ENCODE data around the gene TPP2.

The TPP2 gene

DNA sequence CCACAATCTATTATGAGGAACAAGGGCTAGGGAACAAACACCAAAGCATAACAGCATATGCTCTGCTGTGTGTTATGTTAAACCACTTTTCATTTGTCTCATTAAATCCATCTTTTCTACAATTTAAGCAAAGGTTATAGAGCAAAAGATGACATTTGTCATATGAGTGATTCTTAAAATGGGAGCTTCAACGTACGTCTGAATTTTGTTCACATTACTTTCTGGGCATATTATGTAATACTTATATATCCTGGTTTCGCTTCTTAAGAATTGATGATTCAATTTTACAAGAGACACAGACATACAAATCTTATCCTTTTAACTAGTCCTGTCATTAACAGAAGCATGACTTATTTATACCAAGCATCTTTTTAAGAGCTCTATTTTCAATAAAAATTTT, 3.3 kb upstream of the TPP2 start:
- no peak for DNase-seq (ENCODE audit: low read depth in 2 of 2, low spot score in 1 of 2)

DNA sequence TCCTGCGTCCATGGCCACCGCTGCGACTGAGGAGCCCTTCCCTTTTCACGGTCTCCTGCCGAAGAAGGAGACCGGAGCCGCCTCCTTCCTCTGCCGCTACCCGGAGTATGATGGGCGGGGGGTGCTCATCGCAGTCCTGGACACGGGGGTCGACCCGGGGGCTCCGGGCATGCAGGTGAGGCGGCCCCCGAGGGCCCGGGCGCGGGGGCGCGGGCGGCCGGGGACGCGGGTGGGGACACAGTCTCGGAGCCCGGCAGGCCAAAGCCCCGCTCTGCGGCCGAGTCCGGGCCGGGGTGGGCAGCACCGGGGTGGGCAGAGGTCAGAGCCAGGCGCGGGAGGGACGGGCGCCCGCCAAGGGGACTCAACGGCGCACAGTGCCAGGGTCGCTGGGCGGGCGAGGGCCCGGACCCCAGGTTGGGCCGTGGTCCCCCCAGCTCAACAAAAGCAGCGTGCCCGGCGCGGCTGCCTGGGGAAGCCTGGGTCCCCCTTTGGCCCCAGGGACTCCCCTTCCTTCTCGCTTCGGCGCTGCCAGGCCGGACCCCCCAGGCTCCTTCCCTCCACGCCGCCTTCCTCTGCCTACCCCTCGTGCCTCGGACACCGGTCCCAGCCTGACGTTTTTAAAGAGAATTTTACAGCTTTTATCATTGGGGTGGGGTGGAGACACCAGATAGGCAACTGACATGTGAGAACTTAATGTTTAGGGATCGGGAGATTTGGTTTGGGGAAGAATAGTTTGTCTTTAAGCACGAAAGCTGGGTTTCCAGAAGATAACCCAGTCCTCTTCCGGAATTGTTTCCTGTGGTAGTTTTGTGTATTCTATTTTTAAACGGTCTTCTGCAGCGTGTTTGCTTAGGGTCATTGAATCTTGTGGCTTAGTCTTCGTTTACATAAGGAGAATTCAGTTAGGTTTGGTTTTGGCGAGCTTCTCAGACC, 509 bp downstream of the TPP2 start:
- no peak for DNase-seq (ENCODE audit: low read depth in 2 of 2, low spot score in 1 of 2)

DNA sequence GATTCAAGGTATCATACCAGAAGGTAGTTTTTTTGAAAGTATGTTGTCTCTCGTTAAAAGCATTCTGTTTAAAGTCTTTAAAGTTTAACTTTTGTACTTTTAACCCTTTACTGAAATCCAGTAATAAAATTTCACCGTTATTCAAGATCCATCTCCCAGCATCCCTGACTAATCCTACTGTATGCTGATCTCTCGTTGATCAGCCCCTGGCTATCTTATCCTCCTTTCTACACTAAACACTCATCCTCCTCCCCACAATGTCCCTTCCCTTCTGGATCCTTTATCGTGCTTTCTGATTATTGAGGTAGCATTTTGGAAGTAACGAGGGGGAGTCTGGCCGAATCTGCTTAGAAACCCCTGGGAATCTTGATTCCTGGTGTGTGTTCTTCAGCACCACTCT, 1.3 kb downstream of the TPP2 start:
- DNase-seq (ENCODE audit: low read depth in 2 of 2, low spot score in 1 of 2): no peak

DNA sequence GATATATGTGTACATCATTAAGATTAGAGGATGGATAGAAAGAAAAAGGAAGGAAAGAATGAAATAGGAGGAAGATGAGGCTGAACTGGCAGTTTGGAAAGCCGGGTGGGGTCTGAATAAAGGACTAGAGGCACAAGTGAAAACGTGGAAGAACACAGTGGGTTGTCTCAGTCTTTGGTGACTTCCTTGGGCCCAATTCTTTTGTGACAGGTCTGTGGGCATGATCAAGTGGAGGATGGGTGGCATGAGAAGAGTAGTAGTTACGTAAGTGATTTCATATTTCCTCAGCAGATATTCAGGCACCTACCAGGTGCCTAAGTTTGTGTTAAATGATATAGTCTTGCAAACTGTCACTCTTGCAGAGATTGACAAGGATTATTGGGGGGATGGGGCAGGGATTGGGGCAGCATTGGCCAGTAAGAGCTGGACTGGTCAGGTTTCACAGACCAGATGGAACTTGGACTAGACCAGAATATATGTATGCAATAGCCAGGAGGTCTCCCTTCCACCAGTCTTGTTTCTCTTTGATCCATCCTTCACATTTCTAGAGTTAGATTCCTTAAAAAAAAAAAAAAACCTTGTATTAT, 2.7 kb downstream of the TPP2 start:
- DNase-seq (ENCODE audit: low read depth in 2 of 2, low spot score in 1 of 2): no peak

DNA sequence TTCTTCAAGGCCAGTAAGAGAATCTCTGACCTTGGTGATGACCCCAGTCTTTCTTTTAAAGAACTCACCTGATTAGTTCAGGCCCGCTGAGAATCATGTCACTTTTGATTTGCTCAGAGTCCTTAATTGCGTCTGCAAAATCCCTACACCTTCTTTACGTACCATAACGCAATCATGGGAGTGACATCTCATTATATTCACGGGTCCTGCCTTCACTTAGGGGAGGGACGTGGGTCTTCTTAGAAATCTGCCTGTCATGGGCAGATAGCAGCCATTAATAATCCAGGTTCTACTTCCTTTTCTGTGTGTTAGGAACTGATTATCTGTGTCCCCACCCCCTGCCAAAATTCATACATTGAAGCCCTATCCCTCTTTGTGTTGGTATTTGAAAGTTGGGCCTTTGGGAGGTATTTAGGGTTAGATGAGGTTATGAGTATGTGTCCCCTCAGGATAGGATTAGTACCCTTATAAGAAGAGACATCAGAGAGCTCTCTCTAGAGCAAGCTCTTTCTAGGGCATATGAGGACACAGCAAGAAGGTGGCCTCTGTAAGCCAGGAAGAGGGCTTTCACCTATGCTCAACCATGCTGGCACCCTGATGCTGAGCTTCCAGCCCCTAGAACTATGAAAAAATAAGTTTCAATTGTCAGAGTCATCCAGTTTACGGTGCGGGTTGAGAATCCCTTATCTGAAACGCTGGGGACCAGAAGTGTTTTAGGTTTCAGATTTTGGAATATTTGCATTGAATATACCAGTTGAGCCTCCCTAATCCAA, 9.9 kb downstream of the TPP2 start:
- no peak for DNase-seq (ENCODE audit: low read depth in 2 of 2, low spot score in 1 of 2)

DNA sequence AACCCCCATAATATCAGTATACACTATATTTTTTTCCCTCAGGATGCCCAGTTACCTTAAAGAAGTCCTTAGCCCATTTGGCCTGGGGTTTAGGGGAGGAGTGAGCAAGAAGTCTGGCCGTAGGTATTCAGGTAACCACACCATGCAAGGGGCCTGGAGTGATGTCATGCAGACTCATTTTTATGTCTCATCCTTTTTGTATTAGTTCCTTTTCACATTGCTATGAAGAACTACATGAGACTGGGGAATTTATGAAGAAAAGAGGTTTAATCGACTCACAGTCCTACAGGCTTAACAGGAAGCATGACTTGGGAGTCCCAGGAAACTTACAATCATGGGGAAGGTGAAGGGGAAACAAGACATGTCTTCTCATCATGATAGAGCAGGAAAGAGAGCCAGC, 12.2 kb downstream of the TPP2 start:
- DNase-seq (ENCODE audit: low read depth in 2 of 2, low spot score in 1 of 2): no peak

DNA sequence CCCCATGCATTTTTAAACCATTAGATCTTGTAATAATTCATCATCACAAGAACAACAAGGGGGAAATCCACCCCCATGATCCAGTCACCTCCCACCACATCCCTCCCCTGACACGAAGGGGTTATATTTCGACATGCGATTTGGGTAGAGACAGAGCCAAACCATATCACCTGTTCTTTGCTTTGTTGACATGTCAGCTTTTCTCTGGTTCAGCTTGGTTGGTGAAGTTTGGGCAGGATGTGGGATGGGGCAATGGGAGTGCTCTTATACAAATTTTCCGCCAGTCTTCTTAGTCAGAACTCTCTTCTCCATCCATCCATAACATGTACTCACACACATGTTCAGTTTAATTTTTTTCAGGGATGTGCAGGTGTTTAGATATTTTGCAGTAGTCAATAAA, 12.9 kb downstream of the TPP2 start:
- no peak for DNase-seq (ENCODE audit: low read depth in 2 of 2, low spot score in 1 of 2)

DNA sequence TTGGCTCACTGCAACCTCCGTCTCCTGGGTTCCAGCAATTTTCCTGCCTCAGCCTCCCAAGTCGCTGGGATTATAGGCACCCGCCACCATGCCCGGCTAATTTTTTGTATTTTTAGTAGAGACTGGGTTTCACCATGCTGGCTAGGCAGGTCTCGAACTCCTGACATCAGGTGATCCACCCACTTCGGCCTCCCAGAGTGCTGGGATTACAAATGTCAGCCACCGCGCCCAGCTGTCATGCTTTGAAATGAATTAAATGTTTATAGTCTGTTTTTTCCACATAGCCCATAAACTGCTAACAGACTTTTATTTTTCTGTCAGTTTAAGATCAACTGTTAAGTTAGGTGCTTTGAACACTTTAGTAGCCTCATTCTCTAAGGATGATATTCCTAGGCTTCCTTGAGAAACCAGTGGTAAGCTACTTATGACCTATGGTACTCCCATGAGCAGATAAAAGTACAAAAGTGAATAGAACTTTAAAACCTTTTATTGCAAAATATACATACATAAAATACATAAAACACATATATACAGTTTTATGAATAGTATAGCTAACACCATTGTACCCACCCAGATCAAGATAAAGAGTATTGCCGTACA, 13.6 kb downstream of the TPP2 start:
- no peak for DNase-seq (ENCODE audit: low read depth in 2 of 2, low spot score in 1 of 2)

DNA sequence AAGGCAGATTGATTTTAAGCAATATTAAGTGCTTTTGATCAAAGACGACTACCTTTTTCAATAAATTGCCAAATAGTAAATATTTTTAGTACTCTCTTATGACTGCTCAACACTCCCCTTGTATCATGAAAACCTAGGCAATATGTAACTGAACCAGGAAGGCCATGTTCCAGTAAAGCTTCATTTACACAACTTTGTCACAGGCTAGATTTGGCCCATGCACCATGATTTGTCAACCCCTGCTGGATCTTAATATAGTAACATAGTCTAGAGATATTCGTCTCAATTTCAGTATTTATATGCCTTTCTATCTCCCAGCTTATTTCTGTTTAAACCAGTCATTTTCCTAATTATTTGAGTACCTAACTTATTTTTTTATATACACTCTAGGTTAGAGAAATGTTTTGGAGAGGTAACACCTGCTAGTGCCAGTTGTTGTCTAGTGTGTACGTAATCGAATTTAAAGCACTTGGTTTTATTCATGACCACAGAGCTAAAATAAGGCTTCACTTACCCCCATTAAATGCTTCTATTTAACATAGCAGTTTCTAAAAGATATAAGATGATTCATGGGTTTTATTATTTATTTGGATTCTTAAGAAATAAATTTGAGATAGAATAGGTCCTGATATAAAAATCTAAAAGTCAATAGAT, 21.0 kb downstream of the TPP2 start:
- no peak for DNase-seq (ENCODE audit: low read depth in 2 of 2, low spot score in 1 of 2)

DNA sequence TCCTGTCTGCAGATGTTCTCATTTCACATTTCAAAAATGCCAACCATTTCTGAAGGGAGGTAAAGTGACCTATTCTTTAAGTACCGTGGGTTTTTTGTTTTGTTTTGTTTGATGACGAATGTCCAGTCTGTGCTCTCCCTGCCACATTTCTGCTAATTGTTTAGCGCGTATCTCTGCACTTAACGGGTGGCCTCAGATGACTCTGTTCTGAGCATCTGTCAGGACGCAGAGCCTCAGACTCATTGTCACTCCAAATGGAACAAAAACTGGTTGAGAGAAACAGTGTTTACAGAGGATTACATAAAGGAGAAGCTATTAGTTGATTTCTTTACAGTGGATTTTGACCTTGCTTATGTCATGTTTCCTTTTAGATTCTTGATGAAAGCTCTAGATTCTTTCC, 23.7 kb downstream of the TPP2 start:
- no peak for DNase-seq (ENCODE audit: low read depth in 2 of 2, low spot score in 1 of 2)

DNA sequence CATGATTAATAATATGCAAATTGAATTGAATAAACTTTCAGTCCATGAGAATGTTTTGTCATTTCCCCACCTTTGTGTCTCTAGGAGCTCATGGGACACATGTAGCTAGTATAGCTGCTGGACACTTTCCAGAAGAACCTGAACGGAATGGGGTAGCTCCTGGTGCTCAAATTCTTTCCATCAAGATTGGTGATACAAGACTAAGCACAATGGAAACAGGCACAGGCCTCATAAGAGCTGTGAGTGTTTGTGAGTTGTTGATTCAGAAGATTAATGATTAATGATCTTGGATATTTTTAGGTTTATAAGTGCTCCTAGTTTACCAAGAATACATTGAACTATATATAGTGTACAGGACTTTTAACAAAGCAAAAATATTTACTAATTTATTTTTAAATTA, 30.1 kb downstream of the TPP2 start:
- no peak for DNase-seq (ENCODE audit: low read depth in 2 of 2, low spot score in 1 of 2)

DNA sequence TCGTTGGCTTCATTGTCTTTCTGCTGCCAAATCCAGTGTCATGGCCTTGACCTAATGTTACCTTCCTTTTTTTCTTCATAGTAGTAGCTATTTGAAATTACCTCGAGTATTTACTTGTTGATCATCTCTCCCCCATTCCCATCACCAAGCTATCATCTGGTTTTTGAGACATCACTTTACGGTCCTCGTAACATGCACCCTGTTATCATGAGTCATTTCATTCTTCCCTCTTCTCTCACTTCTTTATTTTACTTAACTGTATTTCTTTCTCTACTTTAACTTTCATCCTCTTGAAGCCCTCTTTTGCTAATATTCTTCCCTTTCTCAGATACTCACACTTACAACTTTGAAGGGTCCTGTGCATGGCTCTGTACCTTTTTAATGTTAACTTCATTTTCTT, 31.8 kb downstream of the TPP2 start:
- no peak for DNase-seq (ENCODE audit: low read depth in 2 of 2, low spot score in 1 of 2)

DNA sequence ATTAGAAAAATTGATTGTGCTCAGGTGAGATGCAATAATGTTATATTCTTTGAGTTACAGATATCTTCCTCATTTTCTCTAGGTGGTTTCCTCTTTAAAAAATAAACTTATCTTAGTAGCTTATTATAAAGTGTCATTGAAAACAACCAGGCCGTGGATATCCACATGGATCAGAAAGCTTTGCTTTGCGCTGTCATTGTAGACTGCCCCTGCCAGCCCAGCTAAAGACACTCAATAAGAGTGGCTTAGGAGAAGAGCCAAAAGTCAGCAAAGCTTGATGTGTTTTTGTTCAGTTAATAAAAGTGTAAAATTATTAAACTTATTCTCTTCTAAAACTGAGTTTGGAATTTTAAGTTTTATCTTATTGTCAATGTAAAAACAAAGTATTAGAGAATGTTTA, 34.4 kb downstream of the TPP2 start:
- no peak for DNase-seq (ENCODE audit: low read depth in 2 of 2, low spot score in 1 of 2)

DNA sequence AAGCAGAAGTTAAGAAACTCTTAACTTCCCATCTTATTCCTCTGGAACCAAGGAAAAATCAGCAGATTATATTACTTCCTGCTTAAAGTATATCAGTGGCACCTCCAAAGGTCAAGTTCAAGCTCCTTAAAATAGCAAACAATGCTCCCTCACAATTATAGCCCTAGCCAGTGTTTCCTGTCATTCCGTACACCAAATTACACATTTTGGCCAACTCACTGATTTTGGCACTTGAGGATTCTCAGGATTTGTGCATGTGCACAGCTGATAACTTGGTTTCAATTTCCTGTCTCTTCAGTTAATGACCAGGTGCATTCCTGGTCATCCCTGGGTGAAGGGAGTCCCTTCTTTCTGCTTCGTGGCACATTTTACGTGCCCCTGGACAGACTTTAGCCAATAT, 42.0 kb downstream of the TPP2 start:
- no peak for DNase-seq (ENCODE audit: low read depth in 2 of 2, low spot score in 1 of 2)

DNA sequence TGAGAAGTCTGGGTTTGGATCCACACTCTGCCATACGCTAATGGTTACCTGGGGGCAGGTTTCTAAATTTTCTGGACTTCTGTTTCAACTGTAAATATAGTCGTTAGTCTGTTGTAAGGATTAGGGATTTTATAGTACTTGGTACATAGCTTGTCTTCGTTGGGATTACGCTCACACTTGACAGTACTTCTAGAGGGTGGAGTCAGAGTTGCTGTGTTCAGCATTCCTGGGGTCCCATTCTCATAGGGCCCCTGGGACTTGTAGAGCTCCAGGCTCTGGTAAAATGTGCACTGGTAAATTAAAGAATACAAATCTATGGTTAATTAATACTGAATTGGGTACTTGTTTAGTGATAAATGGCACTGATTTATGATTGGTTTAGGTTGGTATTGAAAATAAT, 45.2 kb downstream of the TPP2 start:
- DNase-seq (ENCODE audit: low read depth in 2 of 2, low spot score in 1 of 2): no peak

DNA sequence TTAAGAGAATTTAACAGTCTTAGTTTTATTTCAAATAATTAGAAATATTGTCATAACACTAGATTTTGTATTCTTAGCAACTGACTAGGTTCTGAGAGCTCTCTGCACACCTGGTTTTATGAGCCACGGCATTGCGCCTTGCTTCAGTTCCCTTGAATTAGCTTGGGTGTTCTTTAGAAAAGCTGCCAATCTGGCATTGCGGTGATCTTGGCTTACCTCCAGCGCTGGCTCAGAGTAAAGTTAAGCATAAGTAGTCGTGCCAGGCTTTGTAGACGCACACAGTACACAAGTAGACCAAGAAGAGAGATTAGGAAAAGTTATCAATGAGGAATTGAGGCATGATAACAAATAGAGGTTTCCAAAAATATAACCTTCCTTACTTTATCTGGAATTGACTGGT, 45.7 kb downstream of the TPP2 start:
- no peak for DNase-seq (ENCODE audit: low read depth in 2 of 2, low spot score in 1 of 2)

DNA sequence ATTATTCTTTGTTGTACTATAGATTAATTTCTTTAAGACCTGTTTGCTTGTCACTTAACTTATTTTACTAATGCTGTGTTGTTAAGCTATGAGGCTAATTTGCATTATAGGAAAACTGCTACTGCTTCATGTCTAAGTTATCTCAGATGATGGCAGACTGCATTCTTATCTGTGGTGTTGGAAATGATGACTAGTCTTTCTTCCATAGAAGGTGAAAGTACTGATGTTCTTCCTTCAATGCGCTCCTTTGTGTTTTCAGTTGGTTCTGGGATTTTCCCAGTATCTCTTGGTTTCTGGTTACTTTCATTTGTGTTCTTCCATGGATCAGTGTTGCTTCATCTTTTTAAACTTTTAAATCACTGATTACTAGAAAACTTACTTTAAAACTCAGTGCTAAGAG, 46.9 kb downstream of the TPP2 start:
- DNase-seq (ENCODE audit: low read depth in 2 of 2, low spot score in 1 of 2): no peak

DNA sequence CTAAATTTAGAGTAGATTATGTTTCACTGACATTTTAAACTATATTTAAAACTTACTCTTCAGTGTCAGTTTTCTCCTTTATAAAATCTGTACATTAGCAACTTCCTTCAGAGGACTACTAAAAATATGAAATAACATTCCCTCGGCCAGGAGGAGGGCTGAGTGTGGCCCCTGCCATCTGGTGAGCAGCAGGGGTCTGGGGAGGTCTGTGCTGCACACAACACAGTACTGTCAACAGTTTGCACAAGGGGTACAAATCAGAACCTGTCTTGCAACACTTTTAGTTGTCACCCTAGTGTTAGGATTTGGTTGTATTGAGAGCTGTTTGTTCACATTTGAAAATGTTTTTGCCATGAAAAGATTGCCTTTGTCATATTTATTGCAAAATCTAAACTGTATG, 48.9 kb downstream of the TPP2 start:
- no peak for DNase-seq (ENCODE audit: low read depth in 2 of 2, low spot score in 1 of 2)

DNA sequence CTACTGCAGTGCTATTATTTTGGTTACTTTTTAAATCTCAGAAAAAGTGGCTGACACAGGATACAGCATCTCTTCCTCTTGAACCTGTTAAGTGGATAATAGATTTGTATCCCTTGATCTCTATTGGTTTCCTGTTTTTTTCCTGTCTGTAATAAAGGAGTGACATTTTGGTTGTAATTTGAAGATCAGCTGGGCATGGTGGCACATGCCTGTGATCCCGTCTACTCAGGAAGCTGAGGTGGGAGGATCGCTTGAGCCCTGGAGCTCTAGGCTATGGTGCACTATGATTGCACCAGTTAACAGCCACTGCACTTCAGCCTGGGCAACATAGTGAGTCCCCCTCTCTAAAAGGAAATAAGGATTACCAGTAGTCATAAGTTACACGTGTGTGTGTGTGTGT, 51.3 kb downstream of the TPP2 start:
- no peak for DNase-seq (ENCODE audit: low read depth in 2 of 2, low spot score in 1 of 2)

DNA sequence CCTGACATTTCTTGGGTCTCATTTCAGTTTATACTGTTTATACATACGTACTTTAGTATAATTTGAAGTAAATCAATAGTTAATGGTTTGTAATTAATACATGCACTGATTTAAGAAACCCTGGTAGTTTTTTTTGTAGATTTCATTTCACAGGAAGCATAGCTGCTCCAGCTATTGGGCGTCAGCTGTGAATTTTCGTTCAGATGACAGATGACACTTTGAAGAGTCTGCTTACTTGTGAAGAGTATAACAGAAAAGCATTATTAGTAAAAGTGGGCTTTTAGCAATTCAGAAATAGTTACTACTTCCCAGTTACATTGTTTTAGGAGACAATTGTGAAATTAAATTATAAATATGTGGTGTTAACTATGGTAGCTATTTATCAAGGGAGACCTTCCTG, 53.7 kb downstream of the TPP2 start:
- DNase-seq (ENCODE audit: low read depth in 2 of 2, low spot score in 1 of 2): no peak

DNA sequence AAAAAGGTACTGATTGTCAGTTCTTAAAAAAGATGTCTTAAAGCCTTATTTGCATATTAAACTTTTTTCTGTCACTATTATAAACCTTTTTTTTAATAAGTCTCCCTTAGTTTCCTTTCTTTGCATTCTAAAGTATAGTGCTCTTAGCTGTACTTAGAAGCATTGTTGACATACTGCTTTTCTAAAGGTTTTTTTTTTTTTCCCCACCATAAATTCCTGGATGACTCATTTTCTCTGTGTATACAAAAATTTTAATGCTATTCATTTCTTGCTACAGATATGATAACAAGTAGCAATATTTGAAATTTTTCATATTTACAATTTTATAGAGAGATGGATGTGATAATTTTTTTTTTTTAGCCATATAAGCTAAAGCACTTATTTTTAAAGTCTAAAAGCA, 54.6 kb downstream of the TPP2 start:
- DNase-seq (ENCODE audit: low read depth in 2 of 2, low spot score in 1 of 2): no peak

All from stimulated activated CD8-positive, alpha-beta memory T cell treated with anti-CD3 and anti-CD28 coated beads, Interleukin-4, amount 100 ng/mL, for 1 hour (primary cell).